Naive thymus-derived CD8-positive, alpha-beta T cell (primary cell): ENCODE data around the gene CYP8B1. TPM values are rescaled to one million over a fixed set of nuclear protein-coding genes. Genes with fewer than 3 reads are reported as not detected.
A peak's percentile ranks its signal among the peaks of the same experiment; 100 is the strongest.

ENCODE experiments used
- ATAC-seq, 2 donors: fragments of 150-1000 bp; cut with Tn5 transposase in 1 of 2; sonication (Bioruptor Pico), chemical (Tn5 transposase) in 1 of 2; 1 replicate in 1 of 2; 2 replicates in 1 of 2; pipeline ENCODE4 v1.10.0; 2021; ENCODE audit warnings: mild to moderate bottlenecking in 2 of 2, moderate library complexity in 2 of 2
- POLR2A ChIA-PET: fragments of 350-600 bp; sonication (Branson Sonifier 250); formaldehyde crosslinking; loops from one replicate; lab custom pipeline; 2021; ENCODE audit warnings: antibody characterized with exemption; lab: Charles Lee
- DNase-seq, 10 donors: peaks; one replicate each; pipeline versions ENCODE4 v3.0.0 to v3.0.0-alpha.2; 2020 to 2022
- H3K27ac Mint-ChIP-seq, 10 donors: one replicate each; pipeline ENCODE4 v1.8.0; 2020 to 2022; ENCODE audit warnings: mild to moderate bottlenecking in 10 of 10, mixed read lengths in 10 of 10, moderate library complexity in 4 of 10, inconsistent platforms in 1 of 10
- H3K27me3 Mint-ChIP-seq, 5 donors: one replicate each; pipeline ENCODE4 v1.8.0; 2021 to 2022; ENCODE audit warnings: mixed read lengths in 5 of 5
- H3K36me3 Mint-ChIP-seq, 3 donors: one replicate each; pipeline ENCODE4 v1.8.0; 2020 to 2022; ENCODE audit warnings: mixed read lengths in 3 of 3, mild to moderate bottlenecking in 2 of 3, inconsistent platforms in 1 of 3
- H3K4me1 Mint-ChIP-seq, 4 donors: one replicate each; pipeline ENCODE4 v1.8.0; 2021 to 2022; ENCODE audit warnings: mixed read lengths in 4 of 4
- H3K4me3 Mint-ChIP-seq, 10 donors: one replicate each; pipeline ENCODE4 v1.8.0; 2020 to 2022; ENCODE audit warnings: mild to moderate bottlenecking in 10 of 10, mixed read lengths in 10 of 10, moderate library complexity in 6 of 10, inconsistent platforms in 1 of 10
- H3K9me3 Mint-ChIP-seq, 9 donors: one replicate each; pipeline ENCODE4 v1.8.0; 2020 to 2022; ENCODE audit warnings: mixed read lengths in 9 of 9, mild to moderate bottlenecking in 3 of 9, inconsistent platforms in 1 of 9, moderate library complexity in 1 of 9
- polyA plus RNA-seq, 3 donors: library from polyadenylated mRNA; unstranded; fragments of 300-500 nt; fragmentation: Illumina TruSeq; gene quantifications; one replicate each; pipeline ENCODE4 v1.2.3, GENCODE V29; 2021
- total RNA-seq, 8 experiments: library from RNA in 2 of 8; stranded (reverse) in 2 of 8; gene quantifications; one replicate each; pipeline ENCODE4 v1.2.3 and lab custom pipeline; 2021 to 2026

Gene CYP8B1
- total and polyA plus RNA-seq, 5 experiments from 2014 or later = not detected

DNA sequence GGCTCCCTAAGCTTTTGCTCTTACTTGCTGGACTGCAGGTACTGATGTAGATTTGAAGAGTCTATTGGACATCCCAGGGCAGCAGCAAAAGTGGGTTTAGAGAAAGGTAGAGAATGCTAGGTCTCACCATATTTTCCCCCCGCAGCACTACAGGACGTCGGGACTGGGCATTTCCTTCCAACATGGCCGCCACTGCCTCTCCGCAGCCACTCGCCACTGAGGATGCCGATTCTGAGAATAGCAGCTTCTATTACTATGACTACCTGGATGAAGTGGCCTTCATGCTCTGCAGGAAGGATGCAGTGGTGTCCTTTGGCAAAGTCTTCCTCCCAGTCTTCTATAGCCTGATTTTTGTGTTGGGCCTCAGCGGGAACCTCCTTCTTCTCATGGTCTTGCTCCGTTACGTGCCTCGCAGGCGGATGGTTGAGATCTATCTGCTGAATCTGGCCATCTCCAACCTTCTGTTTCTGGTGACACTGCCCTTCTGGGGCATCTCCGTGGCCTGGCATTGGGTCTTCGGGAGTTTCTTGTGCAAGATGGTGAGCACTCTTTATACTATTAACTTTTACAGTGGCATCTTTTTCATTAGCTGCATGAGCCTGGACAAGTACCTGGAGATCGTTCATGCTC lies 11.2 kb downstream of the CYP8B1 start:
- peaks cover 2 to 16% (median 3%) of the 10 kb centered on the region in 5 donors for H3K27me3 Mint-ChIP-seq
- H3K4me3 Mint-ChIP-seq = no peak overlapping the region
- H3K36me3 Mint-ChIP-seq = peaks cover 0 to 7% (median 0%) of the 10 kb centered on the region in 3 donors
- POLR2A ChIA-PET = no interaction called here
- DNase-seq (no peak), ATAC-seq (no peak)
- peaks cover 0 to 2% (median 0%) of the 10 kb centered on the region in 4 donors for H3K4me1 Mint-ChIP-seq
- H3K9me3 Mint-ChIP-seq = peaks cover 0 to 11% (median 3%) of the 10 kb centered on the region in 9 donors
- H3K27ac Mint-ChIP-seq = no peak overlapping the region

DNA sequence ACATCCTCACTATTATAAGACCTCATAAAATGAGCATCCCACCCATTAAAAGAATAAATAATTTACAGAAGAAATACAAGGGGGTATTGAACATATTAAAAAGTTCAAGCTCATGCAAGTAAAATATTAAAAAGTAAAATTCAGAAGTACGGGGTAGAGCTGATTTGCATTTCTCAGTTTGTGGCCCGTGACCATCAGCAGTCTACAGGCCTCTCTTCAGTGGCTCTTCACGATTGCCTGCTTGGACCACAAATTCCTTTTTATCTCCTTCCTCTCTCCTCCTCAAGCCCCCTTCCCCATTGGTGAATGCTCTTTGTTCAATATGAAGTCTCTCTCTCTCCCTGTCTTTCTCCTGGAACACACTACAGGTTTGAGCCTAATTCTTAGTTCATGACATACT lies 19.1 kb downstream of the CYP8B1 start:
- Mint-ChIP-seq H3K36me3 (peaks cover 0 to 13% (median 3%) of the 10 kb centered on the region in 3 donors), H3K9me3 (peaks cover 0 to 11% (median 3%) of the 10 kb centered on the region in 9 donors), H3K27ac (no peak overlapping the region), H3K4me1 (peaks cover 0 to 6% (median 0%) of the 10 kb centered on the region in 4 donors), H3K27me3 (peaks cover 5 to 22% (median 18%) of the 10 kb centered on the region in 5 donors), H3K4me3 (no peak overlapping the region)
- DNase-seq (no peak), ATAC-seq (no peak)
- POLR2A ChIA-PET = interaction anchor here (0.7 kb wide), 1 partner anchor 169 kb away, joined by 4 read pairs; no protein-coding TSS in a partner anchor

DNA sequence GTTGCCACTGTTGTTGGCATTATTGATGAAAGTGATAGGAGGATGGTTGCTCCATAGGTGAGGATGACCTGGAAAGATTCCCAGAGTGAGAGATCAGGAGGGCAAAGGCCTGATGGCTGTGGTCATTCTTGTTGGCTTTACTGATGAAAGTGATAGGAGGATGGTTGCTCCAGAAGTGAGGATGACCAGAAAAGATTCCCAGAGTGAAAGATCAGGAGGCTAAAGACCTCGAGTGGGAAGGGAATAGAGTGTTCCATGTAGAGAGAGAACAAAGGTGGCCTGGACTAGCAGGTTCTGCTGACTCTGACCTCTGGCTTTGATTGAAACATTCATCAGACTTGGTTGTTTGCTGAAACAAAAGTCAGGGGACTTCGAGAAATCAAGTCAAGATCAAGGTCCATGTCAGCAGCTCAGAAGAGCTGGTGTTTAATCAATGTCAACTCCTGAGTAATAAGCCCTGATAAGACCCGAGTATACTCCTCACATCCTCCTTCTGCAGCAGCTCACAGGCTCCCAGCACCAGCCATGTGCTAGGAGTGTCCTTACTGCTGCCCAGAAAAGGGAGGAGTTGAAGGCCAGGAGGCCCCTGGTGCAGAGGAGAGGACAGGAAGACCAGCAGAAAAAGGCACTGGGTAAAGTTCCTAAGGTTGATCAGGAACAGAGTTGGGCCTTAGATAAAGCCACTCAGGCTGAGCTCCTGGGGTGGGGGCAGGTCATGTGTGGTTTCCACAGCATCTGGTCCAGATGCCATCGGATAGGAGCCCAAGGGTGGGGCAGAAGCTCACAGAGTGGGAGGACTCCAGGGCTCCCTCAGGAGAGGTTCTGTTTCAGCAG lies 19.9 kb downstream of the CYP8B1 start:
- H3K4me1 Mint-ChIP-seq = peaks cover 0 to 6% (median 0%) of the 10 kb centered on the region in 4 donors
- peaks cover 0 to 10% (median under 1%) of the 10 kb centered on the region in 9 donors for H3K9me3 Mint-ChIP-seq
- DNase-seq (no peak), ATAC-seq (no peak)
- POLR2A ChIA-PET = interaction anchor here (0.7 kb wide), 1 partner anchor 169 kb away, joined by 4 read pairs; no protein-coding TSS in a partner anchor
- peak overlapping the region in 1 of 10 donors; percentile 8 for H3K27ac Mint-ChIP-seq
- H3K27me3 Mint-ChIP-seq = peaks cover 5 to 18% (median 17%) of the 10 kb centered on the region in 5 donors
- no peak overlapping the region for H3K4me3 Mint-ChIP-seq
- peaks cover 0 to 11% (median 3%) of the 10 kb centered on the region in 3 donors for H3K36me3 Mint-ChIP-seq

DNA sequence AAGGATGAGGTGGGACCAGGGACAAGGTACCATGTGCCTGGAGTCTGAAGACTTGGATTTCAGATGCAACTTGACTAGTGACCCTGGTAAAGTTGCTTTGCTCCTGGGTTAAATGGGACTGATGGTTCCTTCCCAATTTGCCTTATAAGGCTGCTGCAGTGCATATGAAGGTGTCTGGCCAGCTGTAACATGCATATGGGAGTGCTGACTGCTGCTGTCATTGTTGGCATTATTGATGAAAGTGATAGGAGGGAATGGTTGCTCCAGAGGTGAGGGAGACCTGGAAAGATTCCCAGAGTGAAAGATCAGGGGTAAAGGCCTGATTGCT lies 20.5 kb downstream of the CYP8B1 start:
- Mint-ChIP-seq H3K27me3 (peaks cover 5 to 15% (median 11%) of the 10 kb centered on the region in 5 donors), H3K4me1 (peaks cover 0 to 6% (median 0%) of the 10 kb centered on the region in 4 donors), H3K9me3 (peaks cover 0 to 4% (median 0%) of the 10 kb centered on the region in 9 donors), H3K4me3 (no peak overlapping the region), H3K27ac (peak overlapping the region in 1 of 10 donors; percentile 8), H3K36me3 (peaks cover 0 to 6% (median 3%) of the 10 kb centered on the region in 3 donors)
- no peak for DNase-seq
- ATAC-seq = no peak
- POLR2A ChIA-PET = no interaction called here

DNA sequence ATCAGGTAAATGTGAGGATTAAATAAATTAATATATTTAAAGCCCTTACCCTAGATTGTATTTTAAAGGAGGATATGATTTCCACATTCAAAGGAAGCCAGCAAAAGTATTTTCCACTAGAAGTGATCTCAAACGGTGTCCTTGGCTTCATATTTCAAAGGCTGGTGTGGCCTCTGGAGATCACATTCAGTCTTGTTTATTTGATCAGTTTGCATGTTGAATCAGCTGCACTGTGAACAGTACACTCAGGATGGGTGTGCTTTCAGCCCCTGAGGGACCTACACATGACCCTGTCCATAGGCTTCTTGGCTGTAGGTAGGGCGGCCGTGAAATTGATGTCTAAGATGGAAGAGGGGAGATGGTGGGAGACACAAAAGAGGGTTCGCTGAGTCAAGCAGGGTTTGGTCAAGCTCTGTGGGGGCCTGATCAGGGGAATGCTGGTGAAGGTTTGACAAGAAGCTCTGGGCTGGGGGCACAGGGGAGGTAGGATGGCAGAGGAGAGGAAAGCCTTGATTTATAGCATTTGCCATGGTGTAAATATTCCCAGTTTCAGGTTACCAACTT lies 21.9 kb downstream of the CYP8B1 start:
- POLR2A ChIA-PET = no interaction called here
- no peak overlapping the region for H3K27ac Mint-ChIP-seq
- no peak for DNase-seq
- no peak overlapping the region for H3K4me3 Mint-ChIP-seq
- peaks cover 0 to 3% (median 0%) of the 10 kb centered on the region in 3 donors for H3K36me3 Mint-ChIP-seq
- no peak for ATAC-seq
- H3K9me3 Mint-ChIP-seq = no peaks in the 10 kb centered on the region
- H3K4me1 Mint-ChIP-seq = peaks cover 0 to 6% (median 0%) of the 10 kb centered on the region in 4 donors
- peaks cover 4 to 13% (median 5%) of the 10 kb centered on the region in 5 donors for H3K27me3 Mint-ChIP-seq

DNA sequence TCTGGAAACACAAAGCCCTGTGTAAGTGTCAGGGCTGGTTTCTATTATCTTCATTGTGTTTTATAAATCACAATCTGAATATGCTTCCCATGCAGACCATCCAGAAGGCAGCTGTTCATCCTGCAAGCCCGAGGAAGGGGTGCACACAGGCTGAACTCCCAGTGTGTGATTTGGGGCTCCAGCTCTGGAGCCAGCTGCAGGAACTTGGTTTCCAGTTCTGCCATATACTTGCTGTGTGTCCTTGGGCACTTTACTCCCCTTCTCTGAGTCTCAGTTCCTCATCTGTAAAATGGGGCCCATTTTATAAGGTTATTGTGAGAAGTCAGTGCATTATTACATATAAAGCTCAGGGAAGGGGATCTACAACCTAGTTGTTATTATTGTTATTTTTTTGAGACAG lies 22.6 kb downstream of the CYP8B1 start:
- POLR2A ChIA-PET = no interaction called here
- Mint-ChIP-seq H3K4me3 (no peak overlapping the region), H3K27me3 (peaks cover 4 to 11% (median 5%) of the 10 kb centered on the region in 5 donors), H3K4me1 (peaks cover 0 to 6% (median 0%) of the 10 kb centered on the region in 4 donors), H3K36me3 (no peaks in the 10 kb centered on the region), H3K9me3 (no peaks in the 10 kb centered on the region), H3K27ac (no peak overlapping the region)
- DNase-seq = no peak
- ATAC-seq = no peak

DNA sequence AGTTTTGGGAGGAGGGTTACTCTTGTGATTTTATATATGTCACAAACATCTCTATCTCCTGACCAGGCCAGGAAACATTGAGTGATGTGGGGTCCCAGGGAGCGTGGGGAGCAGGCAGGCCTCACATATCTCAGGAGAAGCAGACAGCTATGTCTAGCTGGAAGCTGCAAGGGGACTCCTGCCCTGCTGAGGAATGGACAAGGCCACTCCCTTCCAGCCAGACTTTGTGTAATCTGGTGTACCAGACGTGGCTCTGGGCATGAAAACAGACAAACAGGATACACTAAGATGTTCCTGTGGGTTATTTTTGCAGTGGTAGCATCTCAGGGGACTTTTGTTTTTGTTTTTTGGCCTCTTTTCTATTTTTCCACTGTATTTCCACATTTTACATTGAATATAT lies 23.2 kb downstream of the CYP8B1 start:
- ATAC-seq (no peak), DNase-seq (no peak)
- Mint-ChIP-seq H3K4me3 (no peak overlapping the region), H3K27ac (no peak overlapping the region), H3K4me1 (peaks cover under 1 to 11% (median 3%) of the 10 kb centered on the region in 4 donors), H3K9me3 (no peaks in the 10 kb centered on the region), H3K27me3 (peaks cover 4 to 11% (median 5%) of the 10 kb centered on the region in 5 donors), H3K36me3 (no peaks in the 10 kb centered on the region)
- POLR2A ChIA-PET = no interaction called here

DNA sequence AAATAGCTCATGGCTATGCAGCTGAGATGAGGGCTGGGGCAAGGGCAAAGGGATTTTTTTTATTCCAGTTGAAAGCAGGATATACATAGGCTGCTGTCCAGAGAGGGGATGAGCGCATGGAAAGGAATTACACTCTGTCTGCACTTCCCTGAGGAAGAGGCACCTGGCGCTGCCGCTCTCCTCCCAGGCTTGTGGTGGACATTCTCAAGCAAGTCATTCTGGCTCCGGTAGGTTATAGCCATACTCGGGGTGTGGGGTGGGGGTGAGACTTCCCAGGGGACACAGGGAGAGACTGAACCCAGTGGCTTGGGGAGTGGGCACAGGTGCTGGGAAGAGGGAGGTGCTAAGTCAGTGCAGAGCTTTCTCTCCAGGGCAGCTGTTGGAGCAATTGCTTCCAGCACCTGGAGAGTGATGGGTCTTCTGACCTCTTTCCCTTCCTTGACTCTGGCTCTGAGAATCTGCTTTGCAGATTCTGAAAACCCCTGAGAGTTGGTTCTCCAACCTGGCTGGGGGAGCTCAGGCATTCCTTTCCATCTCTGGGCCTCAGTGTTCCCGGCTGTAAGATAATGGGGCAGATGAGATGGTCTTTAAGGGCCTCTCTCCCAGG lies 24.3 kb downstream of the CYP8B1 start:
- Mint-ChIP-seq H3K27ac (no peak overlapping the region), H3K27me3 (peaks cover 0 to 10% (median 5%) of the 10 kb centered on the region in 5 donors), H3K9me3 (no peaks in the 10 kb centered on the region), H3K36me3 (no peaks in the 10 kb centered on the region), H3K4me1 (peaks cover 7 to 18% (median 13%) of the 10 kb centered on the region in 4 donors), H3K4me3 (no peak overlapping the region)
- POLR2A ChIA-PET = no interaction called here
- ATAC-seq (no peak), DNase-seq (no peak)

DNA sequence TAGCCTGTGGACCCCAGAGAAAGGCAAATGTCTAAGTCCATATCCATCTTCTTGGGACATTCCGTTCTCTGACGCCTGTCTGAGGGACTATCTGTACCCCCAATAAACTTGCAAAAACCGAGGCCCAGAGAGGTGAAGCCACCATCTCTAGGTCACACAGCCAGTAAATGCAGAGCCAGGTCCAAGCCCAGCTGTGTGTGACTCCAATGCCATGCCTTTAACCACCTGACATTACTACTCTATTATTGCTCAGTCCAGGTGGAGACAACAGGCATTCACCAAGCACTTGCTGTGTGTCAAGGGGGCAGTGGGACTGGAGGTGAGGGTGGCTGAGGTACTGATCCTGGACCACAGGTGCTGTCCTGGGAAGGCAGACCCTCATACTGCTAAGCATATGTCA lies 25.4 kb downstream of the CYP8B1 start:
- Mint-ChIP-seq H3K27ac (no peak overlapping the region), H3K4me3 (no peak overlapping the region), H3K36me3 (no peaks in the 10 kb centered on the region), H3K4me1 (peaks cover 7 to 17% (median 13%) of the 10 kb centered on the region in 4 donors), H3K9me3 (no peaks in the 10 kb centered on the region), H3K27me3 (peaks cover 0 to 5% (median 2%) of the 10 kb centered on the region in 5 donors)
- DNase-seq (no peak), ATAC-seq (no peak)
- POLR2A ChIA-PET = no interaction called here

DNA sequence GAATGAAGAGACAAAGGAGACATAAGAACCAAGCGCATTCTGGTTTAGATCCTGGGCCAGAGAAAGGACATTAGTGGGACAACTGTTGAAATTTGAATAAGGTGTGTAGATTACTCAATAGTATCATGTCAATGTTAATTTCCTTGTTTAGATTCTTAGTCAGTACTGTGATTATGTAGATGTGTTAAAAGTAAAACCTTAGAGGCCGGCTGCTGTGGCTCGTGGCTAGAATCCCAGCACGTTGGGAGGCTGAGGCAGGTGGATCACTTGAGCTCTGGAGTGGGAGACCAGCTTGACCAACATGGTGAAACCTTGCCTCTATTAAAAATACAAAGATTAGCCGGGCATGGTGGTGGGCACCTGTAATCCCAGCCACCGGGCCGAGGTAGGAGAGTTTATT lies 26.7 kb downstream of the CYP8B1 start:
- no peaks in the 10 kb centered on the region for H3K9me3 Mint-ChIP-seq
- no peaks in the 10 kb centered on the region for H3K36me3 Mint-ChIP-seq
- H3K4me1 Mint-ChIP-seq = peaks cover 7 to 17% (median 13%) of the 10 kb centered on the region in 4 donors
- no peak overlapping the region for H3K27ac Mint-ChIP-seq
- POLR2A ChIA-PET = no interaction called here
- H3K4me3 Mint-ChIP-seq = no peak overlapping the region
- ATAC-seq (no peak), DNase-seq (no peak)
- peaks cover 0 to 1% (median 0%) of the 10 kb centered on the region in 5 donors for H3K27me3 Mint-ChIP-seq

DNA sequence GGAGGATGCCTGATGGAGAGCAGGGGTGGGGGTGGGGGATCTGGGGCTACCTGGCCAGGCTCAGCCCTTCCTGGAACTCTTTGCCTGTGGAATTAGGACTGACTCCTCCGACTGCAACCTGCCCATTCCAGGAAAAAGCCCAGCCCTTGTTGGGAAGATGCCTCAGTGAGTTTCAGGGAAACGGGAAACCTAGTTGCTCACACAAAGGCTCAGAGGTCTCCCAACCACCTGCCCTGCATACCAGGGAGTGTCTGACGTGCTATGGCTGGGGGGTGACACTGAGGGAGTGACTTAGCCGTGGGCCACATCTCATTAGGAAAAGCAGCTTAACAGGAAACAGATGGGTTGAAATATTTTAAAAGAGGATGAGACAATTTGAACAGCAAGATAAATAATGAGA lies 27.9 kb downstream of the CYP8B1 start:
- H3K9me3 Mint-ChIP-seq = no peaks in the 10 kb centered on the region
- POLR2A ChIA-PET = interaction anchor here (0.7 kb wide), 1 partner anchor 57 kb away, joined by 3 read pairs; no protein-coding TSS in a partner anchor
- peaks cover 7 to 17% (median 13%) of the 10 kb centered on the region in 4 donors for H3K4me1 Mint-ChIP-seq
- H3K27me3 Mint-ChIP-seq = no peaks in the 10 kb centered on the region
- no peaks in the 10 kb centered on the region for H3K36me3 Mint-ChIP-seq
- no peak for DNase-seq
- peak overlapping the region in 4 of 10 donors; percentile 58 to 83 (median 67) for H3K27ac Mint-ChIP-seq
- ATAC-seq = no peak
- peak overlapping the region in 1 of 10 donors; percentile 29 for H3K4me3 Mint-ChIP-seq
